Inferior parietal cortex (tissue), 1 donor: ENCODE data around the gene SRGAP3.

Source experiments
- DNase-seq: peaks from one replicate; pipeline ENCODE4 v3.0.0-alpha.2; 2016; ENCODE audit errors: extremely low spot score

SRGAP3 gene

DNA sequence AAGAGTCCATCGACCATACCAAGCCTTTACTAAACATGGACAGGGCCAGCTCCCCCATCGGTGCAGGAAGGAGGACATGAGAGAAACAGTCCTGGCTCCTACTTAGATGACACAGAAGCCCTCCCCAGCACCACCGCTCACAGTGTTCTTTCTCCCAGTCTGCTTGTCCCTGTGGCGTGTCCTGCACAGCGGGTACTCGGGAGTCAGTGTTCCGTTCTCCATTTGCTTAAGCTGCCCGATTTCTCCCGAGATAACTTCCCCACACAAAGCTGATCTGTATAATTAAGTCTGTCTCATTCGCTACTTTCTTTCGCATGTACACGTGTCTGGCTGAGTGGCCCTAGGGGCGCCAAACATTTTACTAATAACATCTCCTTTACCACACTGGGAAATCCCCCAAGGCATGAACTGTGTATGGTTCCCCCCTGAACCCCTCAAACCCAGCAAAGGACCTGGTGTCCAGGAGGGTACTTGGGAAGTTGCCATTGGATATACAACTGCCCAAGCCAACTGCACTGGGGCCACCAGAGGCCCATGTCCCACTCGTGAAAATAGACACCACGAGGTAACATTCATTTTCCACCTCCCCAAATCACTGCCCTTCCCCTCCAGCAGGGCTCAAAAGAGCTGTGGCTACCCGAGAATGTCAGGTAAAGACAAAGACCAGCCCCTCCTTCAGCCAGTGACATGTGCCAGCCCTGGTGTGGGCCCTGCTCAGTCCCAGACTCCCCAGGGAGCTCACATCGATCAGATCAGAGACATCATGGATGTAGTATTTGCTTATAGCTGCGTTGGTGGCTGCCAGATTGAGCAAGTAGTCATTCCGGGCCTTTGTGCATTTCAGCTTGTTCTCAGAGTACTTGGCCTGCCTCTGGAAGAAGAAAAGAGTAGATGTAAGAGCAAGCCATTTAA, 189.7 kb downstream of the SRGAP3 start:
- no peak for DNase-seq

DNA sequence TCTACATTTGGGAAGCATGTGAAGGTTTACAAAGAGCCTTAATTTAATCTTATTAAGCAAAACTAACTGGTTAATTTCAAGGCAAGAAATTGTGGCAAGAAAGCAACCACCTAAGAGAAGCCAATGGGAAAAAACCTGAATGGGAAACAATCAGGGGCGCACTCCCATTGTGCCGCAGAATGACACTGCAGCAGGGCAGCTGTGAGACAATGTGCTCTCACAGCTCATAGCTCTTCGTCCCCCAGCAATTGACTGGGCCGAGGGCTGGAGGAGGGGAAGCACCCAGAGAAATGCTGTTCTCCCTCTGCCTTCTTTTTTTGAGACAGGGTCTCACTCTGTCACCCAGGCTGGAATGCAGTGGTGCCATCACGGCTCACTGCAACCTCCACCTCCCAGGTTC, 192.9 kb downstream of the SRGAP3 start:
- no peak for DNase-seq

DNA sequence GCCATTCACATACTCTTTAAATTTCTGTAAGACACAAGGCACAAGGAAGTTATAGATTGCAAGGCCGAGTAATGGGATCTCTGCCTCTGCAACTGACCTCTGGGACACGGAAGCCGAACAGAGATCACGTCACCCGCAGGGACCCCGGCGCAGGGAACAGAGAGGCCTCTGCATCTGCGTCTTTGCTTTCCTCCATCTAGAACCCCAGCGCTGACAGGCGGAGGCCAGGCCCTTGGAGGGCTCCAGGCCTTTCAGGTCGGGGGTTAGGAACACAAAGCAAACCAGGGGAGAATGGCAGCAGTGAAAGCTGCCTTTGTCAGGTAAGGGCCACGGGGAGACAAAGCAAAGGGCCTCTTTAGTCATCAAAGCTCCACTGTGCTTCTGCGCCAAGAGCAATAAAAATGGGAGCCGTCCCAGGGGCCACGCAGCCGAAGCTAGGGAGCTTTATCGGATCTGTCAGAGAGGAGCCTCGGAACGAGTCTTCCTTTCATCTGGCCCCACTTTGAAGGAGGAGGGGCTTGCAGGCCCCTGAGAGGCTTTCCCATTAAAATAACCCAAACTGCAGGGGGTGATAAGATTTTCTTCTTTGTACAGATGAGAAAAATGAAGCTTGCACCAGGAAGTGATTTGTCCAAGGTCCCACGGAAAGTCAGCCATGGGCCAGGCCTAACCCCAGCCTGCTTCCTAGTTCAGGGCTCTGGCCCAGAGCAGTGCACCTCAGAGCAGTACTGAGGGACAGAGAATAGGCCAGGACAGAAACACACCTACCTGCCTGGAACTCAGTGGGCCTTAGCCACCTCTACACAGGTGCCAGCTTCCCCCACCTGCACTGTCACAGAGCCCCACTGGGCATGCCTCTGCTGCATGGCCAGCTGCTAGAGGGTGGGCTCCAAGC, 201.7 kb downstream of the SRGAP3 start:
- DNase-seq: no peak

DNA sequence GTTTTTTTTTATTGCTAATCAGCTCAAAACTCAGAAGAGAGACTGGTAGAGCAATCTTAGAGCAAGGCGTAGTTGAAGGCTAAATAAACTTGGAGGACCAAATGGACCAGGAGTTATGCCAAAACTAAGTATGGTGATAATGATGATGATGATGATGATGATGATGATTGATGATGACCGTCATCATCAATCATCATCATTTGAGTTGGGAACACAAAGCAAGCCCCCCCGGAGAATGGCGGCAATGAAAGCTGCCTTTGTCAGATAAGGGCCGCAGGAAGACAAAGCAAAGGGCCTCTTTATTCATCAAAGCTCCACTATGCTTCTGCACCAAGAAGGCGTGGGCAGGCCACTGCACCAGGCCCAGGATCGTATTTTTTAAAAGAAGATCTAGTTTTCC, 204.1 kb downstream of the SRGAP3 start:
- DNase-seq: no peak

DNA sequence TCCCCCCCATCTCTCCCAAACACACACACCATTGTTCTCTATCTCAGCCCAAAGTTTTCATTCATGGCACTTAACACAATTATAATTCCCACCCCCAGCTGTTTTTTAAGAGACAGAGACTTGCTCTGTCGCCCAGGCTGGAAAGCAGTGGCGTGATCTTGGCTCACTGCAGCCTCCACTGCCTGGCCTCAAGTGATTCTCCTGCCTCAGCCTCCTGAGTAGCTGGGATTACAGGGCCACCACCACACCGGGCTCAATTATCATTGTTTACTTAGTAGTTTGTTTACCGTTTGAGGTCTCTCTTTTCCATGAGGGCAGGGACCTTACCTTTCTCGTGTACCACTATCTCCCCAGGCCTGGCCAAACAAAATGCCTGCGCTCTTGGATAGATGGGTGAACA, 206.4 kb downstream of the SRGAP3 start:
- no peak for DNase-seq

DNA sequence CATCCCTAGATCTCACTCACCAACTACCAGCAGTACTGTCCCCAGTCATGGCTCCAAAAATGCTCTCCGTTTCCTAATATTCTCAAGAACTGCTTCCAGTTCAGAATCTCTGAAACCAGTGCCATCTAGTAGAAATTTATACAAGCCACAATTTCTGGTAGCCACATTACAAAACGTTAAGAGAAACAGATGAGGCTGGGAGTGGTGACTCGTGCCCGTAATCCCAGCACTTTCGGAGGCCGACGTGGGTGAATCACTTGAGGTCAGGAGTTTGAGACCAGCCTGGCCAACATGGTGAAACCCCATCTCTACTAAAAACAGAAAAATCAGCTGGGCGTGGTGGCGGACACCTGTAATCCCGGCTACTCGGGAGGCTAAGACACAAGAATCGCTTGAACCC, 207.8 kb downstream of the SRGAP3 start:
- DNase-seq: no peak

DNA sequence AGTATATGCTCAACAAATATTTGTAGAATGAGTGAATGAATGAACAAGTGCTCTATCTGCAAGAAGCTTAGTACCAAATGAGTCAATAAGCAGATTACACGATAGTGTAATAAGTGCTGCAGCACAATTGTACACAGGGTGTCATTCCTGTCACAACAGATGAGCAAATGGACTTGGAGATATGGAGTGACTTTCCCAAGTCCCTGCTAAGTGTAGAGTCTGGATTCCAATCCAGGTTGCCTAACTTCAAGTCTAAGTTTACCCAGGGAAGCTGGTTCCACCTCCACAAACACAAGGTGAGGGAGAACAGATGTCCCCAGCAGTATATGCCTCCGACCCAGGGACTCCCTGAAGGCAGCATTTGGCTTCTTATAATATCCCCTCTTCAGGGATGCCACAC, 208.4 kb downstream of the SRGAP3 start:
- no peak for DNase-seq

DNA sequence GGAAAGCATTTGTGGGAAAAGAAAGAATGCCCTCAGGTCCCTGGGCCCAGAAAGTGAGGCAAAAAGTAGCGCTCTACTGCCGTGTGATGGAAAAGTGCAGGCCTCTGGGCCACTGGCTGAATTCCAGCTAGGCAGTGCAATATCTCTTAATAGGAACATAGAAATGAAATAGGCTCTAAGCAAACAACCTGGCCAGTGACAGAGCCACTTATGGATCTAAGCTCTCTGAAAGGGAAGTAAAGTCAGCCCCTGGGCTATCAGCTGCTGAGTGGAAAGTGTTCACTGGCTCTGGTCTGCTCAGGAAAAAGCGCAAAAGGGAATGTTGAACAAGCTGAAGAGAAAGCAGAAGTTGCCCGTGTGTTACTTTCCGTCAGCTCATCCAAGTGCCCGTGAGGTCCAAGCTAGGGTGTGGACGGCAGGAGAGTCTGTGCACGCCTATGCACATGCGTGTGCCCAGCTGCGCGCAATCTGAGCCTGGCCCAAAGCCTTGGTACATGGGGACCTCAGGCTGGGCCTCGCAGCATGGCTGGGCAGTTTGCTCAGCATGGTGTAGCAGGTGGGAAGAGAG, 212.2 kb downstream of the SRGAP3 start:
- DNase-seq: no peak

DNA sequence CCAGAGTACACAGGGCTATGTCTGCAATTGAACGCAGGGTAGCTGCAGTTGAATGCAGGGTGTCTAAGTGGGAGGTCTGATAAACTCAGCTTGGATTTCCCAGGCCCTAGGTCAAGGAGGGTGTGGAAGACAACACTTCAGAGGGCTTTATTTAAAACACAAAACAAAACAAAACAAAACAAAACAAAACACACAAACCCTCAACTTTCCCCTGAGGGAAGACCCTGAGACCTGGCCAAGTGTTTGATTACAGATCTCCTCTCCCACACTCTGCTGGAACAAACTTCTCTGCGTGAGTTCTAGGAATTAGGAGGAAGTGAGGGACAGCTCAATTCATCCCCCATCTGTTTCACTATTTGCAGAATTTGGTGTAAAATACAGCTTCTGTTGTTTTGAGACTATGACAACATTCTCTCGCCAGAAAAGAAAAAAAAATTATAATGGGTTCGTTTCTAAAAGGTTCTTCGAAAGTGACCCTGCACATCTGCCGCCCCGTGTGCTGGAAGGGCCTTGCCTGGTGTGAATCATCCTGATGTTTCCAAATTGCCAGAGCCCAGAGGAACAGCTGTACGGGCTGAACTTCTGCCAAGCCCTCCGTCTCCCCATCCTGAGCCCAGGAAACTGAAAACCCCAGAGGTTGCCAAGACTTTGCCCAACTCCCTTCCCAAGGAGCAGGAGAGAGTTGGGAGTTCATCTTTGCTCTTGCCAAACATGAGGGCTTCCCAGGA, 212.9 kb downstream of the SRGAP3 start:
- no peak for DNase-seq

DNA sequence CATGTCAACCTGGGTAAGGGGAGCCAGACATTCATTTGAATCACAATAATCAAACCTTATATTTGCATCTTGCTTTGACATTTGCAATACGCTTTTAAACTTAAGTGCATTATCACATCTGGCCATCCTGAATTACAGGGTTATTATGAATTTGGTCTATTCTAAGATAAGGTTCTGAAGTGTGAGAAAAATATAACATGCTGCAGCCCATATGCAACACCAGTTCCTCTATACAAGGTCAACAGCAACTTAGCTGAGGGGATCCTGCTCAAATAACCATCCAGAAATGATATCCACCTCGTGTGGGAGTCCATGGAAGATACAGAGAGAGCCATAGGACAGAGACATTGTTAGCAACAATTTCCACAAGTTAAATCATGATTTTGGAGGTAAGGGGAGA, 213.5 kb downstream of the SRGAP3 start:
- no peak for DNase-seq

DNA sequence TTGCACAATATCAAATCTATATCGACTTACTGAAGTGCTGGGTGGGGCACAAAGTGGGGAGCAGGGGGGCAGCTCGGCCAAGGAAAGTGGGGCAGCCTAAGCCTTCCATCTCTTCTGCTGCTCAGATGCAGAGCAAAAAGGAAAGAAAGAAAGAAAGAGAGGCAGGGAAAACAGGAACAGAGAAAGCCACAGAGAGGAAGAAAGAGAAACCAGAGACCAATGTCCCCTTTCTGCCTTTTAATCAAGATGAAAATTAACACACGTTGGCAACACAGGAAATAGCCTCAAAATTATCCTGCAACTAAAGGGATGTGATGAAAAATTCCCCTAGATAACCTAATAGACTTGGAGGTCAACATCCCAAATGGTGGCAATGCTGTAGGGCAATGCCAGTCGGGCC, 214.0 kb downstream of the SRGAP3 start:
- DNase-seq: no peak

DNA sequence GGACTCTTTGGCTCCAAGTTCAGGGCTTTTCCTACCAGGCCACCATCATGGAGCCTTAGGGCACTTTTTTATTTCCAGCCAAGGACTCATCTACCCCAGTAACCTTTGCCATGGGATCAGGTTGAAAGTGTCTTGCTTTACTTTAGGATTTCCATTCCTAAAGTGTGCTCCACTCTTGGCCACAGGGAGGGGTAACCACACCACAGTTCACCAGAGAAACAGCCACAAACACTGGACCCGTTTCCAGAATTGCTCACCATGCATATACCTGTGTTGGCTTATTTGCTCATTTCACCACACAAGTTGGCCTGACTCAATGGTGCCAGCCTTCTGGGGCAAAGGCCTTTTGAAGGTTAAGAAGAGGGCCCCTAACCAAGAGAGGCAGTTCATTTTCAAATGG, 215.6 kb downstream of the SRGAP3 start:
- no peak for DNase-seq

DNA sequence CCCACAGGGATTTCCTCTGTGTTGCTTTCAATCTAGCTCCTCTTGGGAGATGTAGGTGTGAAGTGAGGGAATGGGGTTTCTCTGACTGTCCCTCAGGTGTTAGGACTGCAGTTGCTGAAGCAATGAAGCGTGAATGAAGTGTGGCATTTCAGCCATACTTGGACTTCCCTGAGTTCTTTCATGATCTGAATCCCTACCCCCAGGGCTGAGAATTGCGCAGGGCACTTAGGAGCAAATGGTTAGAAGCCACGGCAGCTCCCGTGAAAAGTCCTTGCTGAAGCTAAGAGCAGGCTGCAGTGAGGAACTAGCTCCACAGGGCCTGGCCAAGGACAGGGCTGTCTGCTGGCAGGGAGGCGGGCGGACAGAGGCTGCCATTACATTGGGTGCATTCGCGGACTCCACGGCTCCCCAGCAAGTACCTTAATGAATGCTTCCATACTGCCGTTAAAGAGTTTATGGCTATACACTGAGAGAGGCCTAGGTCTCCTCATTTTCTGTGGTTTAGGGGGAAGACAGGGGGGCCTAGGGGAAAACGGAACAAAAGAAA, 217.1 kb downstream of the SRGAP3 start:
- no peak for DNase-seq

DNA sequence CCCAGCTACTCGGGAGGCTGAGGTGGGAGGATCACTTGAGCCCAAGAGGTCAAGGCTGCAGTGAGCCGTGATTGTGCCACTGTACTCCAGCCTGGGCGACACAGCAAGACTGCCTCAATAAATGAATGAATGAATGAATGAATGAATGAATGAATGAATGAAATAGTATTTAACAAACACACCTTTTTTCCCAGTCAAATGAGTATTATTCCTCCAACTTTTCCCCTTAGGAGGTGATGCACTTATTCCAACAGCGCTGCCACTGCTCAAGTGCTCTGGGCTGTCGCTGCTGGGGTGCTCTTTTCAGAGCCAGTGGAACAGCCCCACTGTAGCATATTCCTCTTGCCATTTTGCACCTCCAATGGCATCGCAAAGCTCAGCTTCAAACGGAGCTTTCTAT, 219.4 kb downstream of the SRGAP3 start:
- no peak for DNase-seq

DNA sequence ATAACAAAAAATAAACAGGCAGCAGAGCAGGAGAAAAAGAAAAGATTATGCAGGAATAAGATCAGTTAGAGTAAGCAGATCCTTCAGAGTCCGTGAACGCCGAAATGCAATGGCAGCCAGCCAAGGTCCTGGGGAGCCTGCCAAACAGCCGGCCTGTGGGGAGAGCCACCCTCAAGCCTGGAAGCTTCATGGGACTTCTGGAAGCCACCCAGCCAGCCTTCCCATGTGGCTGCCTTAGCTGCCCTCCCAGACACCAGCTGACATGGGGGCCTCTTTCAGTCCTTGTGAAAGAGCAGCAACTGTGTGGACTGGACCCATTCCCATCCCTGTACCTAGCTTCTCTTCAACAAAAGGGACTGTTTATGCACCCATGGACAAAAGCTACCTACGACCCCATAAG, 221.3 kb downstream of the SRGAP3 start:
- peak; percentile 80 for DNase-seq

DNA sequence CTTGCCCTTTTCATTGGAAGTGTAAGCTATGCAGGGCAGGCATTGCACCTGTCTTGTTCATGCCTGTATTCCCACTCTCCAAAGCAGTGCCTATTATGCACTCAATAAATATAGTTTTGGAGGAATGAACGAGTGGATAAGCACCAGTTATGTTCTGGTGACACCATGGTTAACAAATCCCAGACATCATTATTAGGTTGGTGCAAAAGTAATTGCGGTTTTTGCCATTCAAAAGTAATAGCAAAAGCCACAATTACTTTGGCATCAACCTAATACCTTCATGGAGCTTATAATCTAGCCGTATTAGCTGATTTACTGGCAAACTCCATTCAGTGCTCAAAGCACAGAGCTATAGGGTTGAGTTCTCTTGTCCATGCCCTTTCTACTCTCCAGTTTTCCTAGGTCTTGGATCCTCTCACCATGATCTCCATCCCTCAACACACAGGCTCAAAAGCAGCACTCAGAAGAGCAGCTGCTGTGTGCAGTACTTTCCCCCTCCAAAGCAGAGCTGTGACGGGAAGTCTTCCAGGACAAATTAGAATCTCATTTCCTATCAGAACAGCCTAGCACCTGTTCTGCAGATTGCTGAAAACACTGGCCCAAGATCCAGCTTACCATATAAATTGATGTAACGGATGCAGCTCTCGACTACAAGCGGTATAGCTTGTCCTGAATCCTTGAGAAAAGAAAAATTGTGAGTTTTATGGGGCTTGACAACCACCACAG, 223.0 kb downstream of the SRGAP3 start:
- peak; percentile 49 for DNase-seq

DNA sequence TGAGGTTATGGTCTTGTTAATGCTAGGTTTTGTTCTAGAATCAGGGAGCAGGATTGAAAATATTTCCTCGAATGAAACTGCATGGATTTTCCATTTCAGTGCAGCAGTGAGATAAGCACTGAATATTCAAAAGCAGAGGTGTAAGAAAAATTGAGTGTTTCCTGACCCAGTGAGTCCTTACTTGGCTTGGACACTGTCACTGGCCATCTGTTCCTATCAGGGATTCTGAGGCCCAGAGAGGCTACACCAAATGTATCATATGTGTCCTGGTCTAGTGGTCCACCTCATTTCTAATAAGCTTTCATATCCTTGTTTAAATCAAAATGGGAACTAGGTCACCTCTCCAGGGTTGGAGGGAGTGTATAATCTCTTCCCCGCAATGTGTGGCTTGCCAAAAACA, 225.1 kb downstream of the SRGAP3 start:
- no peak for DNase-seq

DNA sequence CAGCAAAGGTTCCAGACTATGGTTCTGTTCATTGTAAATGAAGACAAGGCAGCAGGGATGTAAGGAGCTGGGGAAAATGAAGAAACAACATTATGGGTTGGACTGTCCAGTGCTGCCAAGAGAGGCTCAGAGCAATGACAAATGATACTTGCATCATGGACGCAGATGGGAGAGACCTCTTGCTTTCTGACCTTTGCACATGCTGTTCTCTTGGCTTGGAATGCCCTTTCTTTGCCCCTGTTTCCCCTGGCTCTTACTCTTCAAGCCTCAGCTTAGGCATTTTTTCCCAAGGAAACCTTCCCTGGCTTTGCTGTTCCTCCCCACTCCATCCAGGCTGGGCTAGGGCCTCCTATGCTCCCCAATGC, 226.2 kb downstream of the SRGAP3 start:
- no peak for DNase-seq

DNA sequence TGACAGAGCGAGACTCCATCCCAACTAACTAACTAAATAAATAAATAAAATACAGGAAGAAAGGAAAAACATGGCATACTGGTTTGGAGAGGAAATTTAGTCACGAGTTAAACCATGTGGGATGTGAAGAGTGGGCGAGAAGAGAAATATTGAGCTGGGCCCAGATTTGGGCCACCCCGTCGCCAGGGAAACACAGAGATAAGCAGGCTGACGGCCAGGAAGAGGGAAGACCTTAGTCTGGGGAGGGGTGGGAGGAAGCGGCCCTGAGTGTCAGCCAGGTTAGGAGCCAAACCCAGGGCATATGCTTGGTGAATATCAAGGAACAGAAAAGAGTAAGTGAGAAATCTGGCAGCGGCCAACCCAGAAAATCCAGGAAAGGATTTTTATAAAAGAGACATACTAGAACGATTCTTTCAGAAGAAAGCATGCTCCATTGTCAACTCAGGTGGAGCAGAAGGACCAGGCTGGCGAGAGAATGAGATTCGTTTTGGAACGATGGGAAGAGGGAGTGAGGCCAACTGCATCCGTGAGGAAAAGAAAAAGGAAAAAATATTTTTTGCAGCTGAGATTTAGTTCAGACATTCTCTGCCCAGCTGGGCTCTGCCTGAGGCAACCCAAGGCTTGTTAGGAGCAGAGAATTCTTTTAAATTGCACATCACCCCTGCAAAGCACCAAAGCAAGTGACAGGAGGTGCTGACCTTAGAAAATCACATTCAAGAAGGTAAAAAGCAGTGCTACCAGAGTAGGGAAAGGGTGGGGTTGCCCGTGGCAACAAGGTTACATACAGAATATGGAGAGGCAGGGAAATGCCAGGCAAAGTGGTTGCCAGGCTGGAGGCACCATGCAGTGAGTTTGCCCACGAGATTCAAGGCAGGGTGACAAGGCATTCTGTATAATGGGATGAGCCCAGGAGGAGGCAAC, 226.9 kb downstream of the SRGAP3 start:
- peak; percentile 33 for DNase-seq
